Stomach (tissue), 4 donors: Measurements from ENCODE around the gene DEK.

ENCODE experiments used
- CTCF ChIP-seq, 7 experiments: fragments of 450-650 bp in 4 of 7; fragments of 200-600 bp in 3 of 7; sonication (generic) in 3 of 7; IDR thresholded peaks; one replicate each; pipeline ENCODE4 v1.5.1; 2016 to 2019; ENCODE audit warnings: antibody characterized with exemption in 7 of 7, control low read depth in 2 of 7, mild to moderate bottlenecking in 1 of 7
- EP300 ChIP-seq: sonication (generic); formaldehyde crosslinking; IDR thresholded peaks from one replicate; pipeline ENCODE4 v1.6.1; 2017; ENCODE audit warnings: antibody characterized with exemption
- POLR2A ChIP-seq, 4 donors: fragments of 450-650 bp; IDR thresholded peaks; one replicate each; pipeline ENCODE4 v1.6.1; 2016; ENCODE audit warnings: antibody characterized with exemption in 4 of 4, control low read depth in 2 of 4, mild to moderate bottlenecking in 1 of 4, moderate library complexity in 1 of 4
- POLR2AphosphoS5 ChIP-seq, 3 donors: sonication (generic); formaldehyde crosslinking; IDR thresholded peaks; one replicate each; pipeline ENCODE4 v1.6.1; 2016; ENCODE audit warnings: antibody characterized with exemption in 3 of 3

GRCh38 chr6:18203786-18204185 is 60.5 kb downstream of the DEK start:
- TF ChIP-seq EP300 (no peak), CTCF (IDR thresholded peaks at IDR 0.05) (no peak), POLR2A (IDR thresholded peaks at IDR 0.05) (no peak), POLR2AphosphoS5 (IDR thresholded peaks at IDR 0.05) (no peak)
